ENCODE measurements around the gene FILIP1L. TPM values are rescaled to one million over a fixed set of nuclear protein-coding genes. Genes with fewer than 3 reads are reported as not detected.

The FILIP1L gene
- total RNA-seq, 1 donor from 2014 or later = 48.5 TPM

DNA sequence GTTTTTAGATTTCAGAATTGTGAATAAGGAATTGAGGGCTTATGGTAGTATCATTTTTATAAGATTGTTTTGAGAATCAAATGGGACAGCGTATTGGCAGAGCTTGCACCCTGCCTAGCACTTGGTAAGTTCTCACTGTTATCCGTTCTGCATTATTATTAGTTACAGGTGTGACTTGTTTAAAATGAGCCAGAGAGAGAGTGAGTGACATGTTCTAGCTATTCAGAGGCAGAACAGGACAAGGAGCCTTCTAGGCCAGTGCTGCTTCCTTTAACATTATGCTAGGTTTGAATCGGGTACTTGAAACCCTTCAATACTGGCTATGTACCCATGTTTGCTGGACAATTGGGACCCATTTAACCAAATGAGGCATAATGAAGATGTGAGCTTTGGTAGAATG lies 133.7 kb downstream of the FILIP1L start:
- no peak for DNase-seq (ENCODE audit: low spot score)

DNA sequence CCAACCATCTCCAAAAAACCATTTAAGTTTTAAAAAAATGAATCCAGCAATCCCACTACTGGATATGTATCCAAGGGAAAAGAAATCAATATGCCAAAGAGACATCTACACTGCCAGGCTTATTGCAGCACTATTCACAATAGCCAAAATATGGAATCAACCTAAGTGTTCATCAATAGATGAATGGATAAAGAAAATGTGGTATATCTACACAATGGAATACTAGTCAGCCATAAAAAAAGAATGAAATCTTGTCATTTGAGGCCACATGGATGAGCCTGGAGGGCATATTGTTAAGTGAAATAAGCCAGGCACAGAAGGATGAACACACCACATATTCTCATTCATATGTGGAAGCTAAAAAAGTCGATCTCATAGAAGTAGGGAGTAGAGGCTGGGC lies 136.1 kb downstream of the FILIP1L start:
- no peak for DNase-seq (ENCODE audit: low spot score)

DNA sequence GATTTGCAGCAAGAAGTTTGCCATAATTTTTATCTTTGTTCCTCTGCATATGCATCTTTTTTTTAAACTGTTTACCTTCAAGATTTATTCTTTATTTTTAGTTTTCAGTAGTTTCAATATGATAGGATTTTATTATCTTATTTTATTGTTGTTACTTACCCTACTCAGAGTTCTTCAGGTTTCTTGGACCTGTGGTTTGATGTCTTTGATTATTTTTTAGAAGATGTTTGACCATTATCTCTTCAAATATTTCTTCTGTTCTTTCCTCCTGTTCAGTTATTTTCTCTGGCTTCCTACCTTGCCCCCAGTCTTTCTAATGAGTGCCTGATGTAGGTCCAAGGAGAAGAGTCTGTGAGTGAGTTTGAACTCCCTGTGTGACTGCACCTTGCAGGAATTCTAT lies 137.7 kb downstream of the FILIP1L start:
- DNase-seq (ENCODE audit: low spot score) = no peak

DNA sequence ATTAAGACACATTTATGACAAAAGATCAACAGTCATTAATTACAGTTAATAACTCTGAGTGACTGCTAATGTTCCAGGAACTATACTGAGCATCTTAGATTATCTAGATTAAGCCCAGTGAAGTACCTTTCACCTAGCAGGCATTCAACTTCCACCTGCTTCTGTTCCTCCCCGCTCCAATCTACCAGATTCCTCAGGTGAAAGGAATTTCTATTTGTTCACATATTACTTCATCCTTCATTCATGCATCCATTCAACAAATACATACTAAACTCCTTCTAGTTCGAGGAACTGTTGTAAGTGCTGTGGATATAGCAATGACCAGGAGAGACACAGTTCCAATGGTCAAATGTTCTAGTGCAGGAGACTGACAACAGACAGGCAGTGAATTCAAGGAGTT lies 139.3 kb downstream of the FILIP1L start:
- no peak for DNase-seq (ENCODE audit: low spot score)

DNA sequence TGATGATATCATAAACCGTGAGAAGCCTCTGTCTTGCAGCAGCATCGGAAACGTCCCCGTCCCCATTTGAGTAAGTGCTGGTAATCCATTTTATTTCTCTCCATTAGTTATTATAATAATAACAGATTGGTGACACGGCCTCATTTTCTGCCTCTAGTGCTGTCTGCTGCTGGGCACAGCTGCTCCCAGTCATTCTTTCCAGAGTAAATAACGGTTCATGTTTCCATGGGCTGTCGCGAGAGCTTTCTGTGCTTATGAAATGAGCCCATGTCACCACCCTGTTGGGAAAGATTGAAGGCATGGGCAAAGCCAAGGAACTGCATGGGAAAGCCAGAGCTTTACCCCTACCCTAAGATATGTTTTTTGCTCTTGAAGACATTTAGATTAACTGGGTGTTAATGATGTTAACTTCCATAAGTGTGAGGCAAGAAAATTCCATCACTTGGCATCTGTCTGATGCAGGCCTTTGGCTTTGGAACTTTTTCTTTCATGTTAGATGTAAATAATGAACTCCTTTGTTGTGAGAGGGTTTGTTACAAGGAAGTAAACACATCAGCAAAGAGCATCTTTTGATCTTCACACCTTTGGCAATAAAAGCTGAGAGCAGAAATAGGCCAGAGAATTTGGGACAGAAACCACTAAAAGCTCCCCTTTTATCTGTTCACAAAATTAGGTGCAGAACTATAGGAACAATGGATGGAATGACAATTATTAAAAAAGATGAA lies 141.8 kb downstream of the FILIP1L start:
- no peak for DNase-seq (ENCODE audit: low spot score)

DNA sequence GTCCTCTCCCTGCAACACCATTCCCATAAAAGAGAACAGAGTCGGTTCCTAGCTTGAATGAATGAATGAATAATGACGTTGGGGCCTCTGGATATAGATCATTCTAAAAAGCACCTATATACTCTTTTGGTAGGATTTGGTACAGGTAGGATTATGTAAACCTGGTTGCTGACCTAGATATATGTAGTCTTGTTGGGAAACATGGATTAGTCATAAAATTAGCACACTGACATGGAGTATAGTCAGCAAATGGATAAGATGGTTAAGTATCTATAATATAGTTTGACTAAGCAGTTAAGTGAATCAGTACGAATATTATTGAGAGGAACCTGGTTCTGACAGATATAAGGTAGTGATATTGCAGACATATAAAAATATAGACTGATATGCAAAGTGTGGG lies 142.5 kb downstream of the FILIP1L start:
- no peak for DNase-seq (ENCODE audit: low spot score)

DNA sequence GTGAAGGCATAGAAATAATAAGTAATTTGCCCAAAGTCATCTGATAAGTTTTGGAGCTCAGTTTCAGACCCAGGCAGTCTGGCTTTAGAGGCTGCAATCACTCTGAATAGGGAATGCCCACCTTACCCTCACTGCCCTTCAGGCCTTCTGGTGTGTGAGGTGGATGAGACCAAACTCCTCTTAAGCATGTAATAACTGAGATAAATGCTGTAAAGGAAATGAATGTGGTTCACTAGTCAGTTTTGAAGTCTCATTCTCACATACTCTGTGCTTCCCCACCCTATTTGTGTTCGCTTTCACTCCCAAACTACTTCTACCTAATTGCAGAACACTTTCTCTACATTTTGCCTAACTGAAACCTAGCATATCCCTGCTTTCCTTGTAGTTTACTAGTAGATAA lies 144.1 kb downstream of the FILIP1L start:
- no peak for DNase-seq (ENCODE audit: low spot score)

DNA sequence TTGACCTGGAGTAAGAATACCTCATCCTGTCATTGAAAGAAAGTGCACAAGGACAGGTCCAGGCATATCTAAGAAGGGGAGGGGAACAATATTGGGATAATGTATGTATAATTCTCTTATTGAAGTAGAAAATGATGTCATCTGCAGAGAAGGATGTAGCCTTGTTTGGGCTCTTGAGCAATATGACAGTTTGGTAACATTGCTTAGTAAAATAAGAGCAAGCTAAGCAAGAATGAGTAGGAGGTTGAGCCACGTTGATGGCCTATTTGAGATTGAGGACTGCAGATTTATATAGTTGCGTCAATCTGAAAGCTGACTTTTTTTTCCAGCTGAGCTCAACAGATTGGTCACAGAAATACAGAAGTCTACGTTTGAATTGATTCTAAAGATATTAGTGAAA lies 145.2 kb downstream of the FILIP1L start:
- DNase-seq (ENCODE audit: low spot score) = no peak

DNA sequence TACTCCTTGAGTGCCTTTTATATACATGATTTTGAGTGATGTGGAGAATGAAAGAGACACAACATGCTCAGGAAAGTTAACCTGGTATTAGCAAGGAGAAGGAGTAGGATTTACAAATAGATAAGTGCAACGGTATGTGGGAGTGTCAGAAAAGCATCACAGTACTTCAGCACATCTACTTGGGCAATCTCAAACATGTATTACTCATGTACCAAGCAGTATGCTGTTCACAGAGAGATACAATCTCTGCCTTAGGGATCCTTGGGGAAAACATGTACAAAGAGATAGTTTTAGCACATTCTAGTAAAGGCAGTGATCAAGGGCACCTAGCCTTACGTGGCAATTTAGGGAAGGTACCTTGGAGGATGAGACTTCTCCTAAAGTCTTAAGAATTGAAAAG lies 146.5 kb downstream of the FILIP1L start:
- DNase-seq (ENCODE audit: low spot score) = no peak

DNA sequence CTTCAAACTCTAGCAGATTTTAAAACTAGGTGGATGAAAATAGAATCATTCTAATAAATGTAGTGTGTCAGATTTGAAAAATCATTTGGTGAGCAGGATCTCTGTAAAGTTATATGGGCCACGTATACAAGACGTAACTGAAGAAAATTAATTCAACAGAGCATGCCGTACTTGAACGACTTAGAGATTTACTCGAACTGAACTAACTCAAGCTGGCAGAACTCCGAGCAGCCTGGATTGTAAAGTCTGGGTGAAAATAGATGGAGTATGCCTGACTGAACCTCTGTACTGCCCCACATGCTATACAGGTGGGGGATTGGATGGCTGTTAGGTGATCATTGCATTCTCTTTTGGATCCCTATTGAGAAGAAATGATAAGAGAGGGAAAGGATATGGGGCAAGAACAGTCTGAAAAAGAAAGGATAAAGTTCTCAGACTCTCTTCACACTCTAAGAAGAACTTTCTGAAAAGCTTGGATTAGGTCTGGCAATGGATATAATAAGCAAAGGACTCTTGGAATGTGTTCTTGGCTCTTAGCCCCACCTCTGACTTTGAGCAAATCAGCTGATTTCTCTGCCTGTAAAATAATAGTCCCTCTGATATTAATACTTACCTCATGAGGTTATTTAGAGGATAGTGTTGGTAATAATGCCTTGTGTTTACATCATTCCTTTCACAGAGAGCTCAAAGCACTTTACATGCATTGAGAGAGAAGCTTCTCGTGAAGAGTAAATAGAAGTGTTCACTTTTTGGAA lies 147.5 kb downstream of the FILIP1L start:
- DNase-seq (ENCODE audit: low spot score) = no peak

DNA sequence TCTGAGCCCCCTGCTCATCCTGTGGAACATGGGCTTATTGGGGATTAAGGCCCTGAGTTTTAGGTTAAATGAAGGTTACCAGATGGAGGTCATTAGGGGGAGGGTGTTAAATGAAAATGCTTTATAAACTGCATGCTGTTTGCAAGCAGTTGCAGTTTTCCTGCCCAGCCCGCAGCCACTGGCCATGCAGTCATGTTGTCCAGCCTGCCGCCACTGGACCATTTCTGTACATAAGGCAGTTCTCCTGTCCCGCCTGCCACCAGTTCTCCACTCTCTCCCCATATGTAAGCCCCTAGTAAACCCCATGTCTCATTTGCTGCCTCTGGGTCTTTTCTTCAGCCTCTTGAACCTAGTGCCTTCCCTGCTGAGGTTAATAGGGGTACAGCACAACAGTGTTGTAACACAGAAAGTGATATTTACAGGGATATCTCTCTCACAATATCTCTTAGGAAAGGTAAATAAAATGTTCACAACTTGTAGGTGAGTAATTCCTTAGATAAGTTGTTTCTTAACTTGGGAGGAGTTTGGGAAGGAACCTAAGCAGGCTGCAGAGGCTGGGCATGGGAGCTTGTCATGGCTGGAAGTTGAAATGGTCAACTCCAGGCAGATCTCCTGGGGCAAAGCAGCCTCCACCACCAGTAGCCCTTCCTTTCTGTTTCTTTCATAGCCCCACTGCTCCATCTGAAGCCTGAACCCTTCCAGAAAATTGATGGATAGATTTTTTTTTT lies 148.5 kb downstream of the FILIP1L start:
- DNase-seq (ENCODE audit: low spot score) = no peak

DNA sequence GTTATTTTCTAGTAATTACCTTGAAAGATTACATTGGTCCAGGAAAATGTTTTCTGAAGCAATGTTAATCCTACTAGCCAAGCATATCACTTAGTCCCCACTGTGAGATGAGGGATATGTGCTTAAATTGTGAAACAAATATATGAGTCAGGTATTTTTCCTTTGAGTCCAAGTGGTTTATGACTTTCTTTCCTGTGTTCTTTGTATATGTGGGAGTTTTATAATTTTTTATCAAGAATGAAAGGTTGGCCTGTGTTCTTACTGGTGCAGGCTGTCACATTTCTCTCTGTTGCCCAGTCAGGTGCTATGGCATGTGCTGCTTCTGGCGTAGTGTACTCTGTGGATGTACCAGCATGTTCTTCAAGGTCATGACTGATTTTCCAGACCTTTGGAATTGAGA lies 149.2 kb downstream of the FILIP1L start:
- DNase-seq (ENCODE audit: low spot score) = no peak

DNA sequence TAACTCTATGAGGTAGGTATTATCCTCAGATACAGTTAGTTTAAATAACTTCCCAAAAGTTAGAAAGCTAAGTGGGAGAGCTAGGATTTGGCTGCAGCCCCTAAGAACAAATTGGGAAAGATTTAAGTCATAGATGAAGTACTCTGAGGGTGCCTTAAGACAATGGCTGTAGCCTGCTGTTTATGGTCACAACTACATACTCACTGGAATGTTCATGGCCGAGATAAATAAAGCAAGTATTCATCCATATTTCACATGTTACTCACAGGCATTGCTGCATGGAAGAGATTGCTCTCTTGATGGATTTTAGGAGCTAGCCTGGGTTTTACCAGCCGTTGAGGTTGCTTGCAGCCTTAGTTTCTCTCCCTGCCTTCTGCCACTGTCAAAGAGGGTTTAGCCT lies 151.6 kb downstream of the FILIP1L start:
- no peak for DNase-seq (ENCODE audit: low spot score)

DNA sequence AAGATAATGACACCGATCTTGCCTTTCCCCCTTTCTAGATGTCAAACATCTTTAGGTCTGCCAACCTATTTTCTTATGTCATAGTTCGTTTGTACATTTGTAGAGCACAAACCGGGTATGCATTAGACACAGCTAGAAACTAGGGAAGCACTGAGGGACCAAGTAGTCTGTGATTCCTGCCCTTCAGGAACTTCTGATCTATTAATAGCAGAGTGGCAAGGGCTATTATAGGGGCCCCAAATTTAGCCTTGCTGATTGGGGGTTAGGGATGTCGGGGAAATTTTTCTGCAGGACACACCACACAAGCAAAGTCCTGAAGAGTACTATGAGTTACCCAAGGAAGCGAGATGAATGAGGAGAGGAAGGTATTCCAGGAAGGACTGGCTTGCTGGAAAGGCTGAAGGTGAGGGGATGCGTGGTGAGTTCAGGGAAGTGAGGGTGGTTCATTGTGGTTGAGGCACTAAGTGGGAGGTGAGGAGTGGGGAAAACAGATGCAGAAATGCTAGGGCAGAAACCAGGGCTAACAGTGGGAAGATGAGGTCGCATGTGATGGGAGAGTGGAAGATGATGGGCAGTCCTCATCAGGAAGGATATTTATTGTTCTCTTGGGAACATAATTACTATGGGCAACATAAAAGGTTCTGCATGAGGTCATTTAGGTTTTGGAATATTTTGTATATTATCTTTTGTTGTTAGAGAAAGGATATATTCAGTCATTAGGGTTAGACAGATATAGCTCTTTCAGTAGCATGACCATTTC lies 152.4 kb downstream of the FILIP1L start:
- no peak for DNase-seq (ENCODE audit: low spot score)

DNA sequence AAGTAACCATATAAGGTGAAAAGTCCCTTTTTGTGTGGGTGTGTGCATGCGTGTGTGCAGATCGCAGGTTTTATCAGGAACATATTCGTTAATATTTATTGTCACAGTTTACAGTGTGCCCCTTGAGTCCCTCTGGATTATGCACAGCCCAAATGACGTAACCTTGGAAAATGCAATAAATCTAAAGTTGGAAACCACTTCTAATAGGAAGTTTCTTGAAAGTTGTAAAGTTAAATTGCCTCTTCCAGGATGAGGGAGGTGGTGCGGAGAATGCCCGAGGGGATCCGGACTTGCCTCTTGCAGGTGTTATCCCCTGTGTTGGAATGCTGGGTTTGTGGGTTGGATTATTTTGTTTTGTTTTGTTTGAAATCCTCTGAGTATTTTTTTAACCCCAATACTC lies 153.4 kb downstream of the FILIP1L start:
- no peak for DNase-seq (ENCODE audit: low spot score)

DNA sequence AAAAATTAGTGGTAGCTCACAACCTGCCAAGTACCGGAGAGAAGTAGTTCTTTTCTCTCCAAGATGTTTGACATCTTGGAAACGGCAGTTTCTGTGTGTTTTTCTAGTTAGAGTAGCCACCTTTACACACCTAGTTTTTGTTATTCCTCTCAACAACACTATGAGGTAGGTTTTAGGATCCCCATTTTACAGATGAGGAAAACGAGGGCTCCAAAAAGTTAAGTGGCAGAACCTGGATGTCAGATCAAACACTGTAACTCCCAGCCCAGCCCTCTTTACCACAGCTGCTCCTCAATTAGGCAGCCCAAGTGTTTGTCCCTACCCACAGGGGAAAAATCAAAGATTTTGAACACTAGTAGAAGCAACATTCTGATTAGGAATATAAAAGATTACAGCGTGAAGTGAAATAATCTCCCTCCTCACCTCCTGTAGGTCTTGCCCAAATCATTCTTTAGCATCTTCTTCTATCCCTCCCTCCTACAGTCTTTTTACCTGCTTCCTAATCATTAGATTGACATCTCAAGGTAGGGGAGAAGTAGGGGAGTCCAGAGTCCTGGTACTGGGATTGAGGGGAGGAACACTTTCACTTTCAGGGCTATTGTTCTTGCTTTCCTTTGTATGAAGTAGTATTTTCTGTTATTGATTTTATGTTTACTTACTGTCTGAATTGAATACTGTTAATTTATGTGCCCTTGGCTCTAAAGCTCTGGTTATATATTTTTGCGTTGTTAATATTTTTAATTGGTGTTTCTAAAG lies 154.0 kb downstream of the FILIP1L start:
- no peak for DNase-seq (ENCODE audit: low spot score)

DNA sequence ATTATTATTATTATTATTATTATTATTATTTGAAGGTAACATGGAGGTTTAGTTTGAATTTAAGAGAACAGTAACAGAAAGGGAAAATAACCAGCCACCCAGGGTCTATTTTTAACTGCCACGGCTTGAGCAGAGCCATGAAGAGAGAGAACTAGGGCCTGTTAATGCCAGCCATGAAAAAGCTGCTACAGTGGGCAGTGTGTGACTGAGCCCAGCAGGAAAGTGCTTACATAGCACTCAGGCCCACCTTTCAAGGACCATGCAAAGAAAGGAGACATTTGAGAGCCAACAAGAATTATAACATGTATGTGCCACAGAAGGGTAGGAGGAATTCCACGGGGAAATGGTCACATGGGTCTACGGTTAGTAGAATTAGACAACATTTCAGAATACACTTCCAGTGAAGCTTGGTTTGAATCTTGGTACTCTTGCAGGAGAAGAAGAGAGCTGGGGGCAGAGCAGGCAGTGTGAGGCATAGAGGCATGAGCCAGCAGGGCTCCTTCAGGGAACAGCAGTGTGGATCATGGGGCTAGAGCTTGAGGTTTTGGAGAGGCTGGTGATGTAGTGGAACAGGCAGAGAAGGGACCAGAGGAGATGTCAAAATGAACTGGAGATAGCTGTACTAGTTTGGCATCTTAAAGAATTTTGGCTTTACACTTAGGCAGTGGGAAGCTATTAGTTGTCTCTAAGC lies 155.9 kb downstream of the FILIP1L start:
- no peak for DNase-seq (ENCODE audit: low spot score)

DNA sequence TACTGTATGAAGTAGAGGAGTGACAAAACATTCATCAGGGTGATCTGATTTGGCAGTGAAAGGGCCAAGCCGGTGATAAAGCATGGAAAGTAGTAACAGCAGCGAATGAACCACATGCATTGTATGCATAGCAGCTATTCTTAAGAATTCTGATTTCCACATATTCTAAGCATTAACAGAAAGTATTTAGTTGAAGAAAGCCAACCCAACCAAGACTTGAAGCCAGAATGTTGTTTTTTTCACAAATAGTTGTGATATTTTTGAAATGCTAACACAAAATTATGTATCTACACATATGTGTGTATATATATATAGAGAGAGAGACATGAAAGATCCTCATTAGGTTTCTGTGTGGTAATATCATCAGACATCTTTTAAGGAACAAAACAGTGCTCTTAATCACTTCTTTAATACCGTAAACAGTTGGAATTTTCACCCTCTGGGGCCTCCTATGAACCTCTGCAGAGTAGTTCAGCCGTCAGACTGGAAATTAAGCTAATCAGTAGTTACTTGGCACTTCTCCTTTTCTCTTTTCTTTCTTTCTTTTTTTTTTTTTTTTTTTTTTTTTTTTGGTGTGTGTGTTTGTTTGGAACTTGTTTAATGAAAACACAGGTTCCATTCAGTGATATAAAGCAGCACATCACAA lies 157.0 kb downstream of the FILIP1L start:
- DNase-seq (ENCODE audit: low spot score) = no peak

DNA sequence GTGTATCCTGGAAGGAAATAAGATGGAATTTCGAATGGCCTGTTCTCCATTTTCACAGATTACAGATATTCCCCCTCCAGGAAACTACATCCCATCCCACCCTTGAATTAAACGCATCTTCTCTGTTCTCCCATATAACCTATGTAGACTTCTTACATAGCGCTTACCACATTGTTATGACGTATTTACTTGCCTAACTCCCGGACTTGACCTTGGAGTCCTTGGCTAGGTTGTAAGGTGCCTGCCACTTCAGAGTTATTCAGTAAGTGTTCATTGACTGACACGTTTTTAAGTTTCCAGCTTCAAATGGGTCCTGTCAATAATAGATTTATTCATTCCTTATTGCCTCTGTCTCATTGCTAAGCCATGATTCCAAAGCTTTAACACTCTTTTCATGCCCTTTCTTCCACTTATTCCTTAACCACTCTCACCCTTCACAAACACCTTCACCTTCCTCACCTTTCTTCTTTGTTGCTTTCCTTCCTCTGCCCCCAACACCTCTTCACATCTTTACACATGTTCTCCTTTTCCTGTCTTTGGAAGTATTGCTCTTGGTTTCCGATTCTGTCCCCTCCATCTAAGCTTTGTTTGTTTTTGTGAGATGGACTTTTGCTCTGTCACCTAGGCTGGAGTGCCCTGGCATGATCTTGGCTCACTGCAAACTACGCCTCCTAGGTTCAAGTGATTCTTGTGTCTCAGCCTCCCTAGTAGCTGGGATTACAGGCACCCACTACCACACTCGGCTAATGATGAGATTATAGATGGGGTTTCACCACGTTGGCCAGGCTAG lies 158.3 kb downstream of the FILIP1L start:
- DNase-seq (ENCODE audit: low spot score) = no peak

Measured in mesenteric fat pad (tissue), 1 donor.